WTC11 (cell line): Measurements from ENCODE around the gene GPER1.

Experiments used
- ATF1 ChIP-seq: sonication (generic); formaldehyde crosslinking; IDR thresholded peaks from 2 replicates; pipeline ENCODE4 v1.8.1; 2023; ENCODE audit warnings: mild to moderate bottlenecking, moderate library complexity, missing genetic modification reagents
- ATF3 ChIP-seq: sonication (generic); formaldehyde crosslinking; conservative IDR thresholded peaks from 2 replicates; pipeline ENCODE4 v1.8.1; 2022; ENCODE audit warnings: mild to moderate bottlenecking, missing genetic modification reagents
- CTCF ChIP-seq: fragments of 200-600 bp; IDR thresholded peaks from 2 replicates; pipeline ENCODE4 v1.8.0; 2022; ENCODE audit warnings: antibody characterized with exemption
- ELF4 ChIP-seq: sonication (generic); formaldehyde crosslinking; IDR thresholded peaks from 2 replicates; pipeline ENCODE4 v1.8.1; 2022; ENCODE audit warnings: low read depth, mild to moderate bottlenecking, moderate library complexity, missing genetic modification reagents
- ETV6 ChIP-seq: sonication (generic); formaldehyde crosslinking; IDR thresholded peaks from 2 replicates; pipeline ENCODE4 v1.8.1; 2022; ENCODE audit warnings: mild to moderate bottlenecking, missing genetic modification reagents
- FOXK1 ChIP-seq: sonication (generic); formaldehyde crosslinking; IDR thresholded peaks from 2 replicates; pipeline ENCODE4 v1.8.0; 2022; ENCODE audit warnings: mild to moderate bottlenecking, moderate library complexity, missing genetic modification reagents
- NR3C1 ChIP-seq: sonication (generic); formaldehyde crosslinking; conservative IDR thresholded peaks from 2 replicates; pipeline ENCODE4 v1.8.1; 2023; ENCODE audit warnings: low read depth, mild to moderate bottlenecking, missing genetic modification reagents
- PRDM15 ChIP-seq: sonication (generic); formaldehyde crosslinking; IDR thresholded peaks from 2 replicates; pipeline ENCODE4 v1.8.0; 2022; ENCODE audit warnings: missing genetic modification reagents
- RELA ChIP-seq: sonication (generic); formaldehyde crosslinking; IDR thresholded peaks from 2 replicates; pipeline ENCODE4 v1.8.1; 2022; ENCODE audit warnings: missing genetic modification reagents, mild to moderate bottlenecking, borderline replicate concordance
- SP1 ChIP-seq: sonication (generic); formaldehyde crosslinking; conservative IDR thresholded peaks from 2 replicates; pipeline ENCODE4 v1.8.1; 2022; ENCODE audit warnings: missing genetic modification reagents
- ZBTB43 ChIP-seq: sonication (generic); formaldehyde crosslinking; IDR thresholded peaks from 2 replicates; pipeline ENCODE4 v1.8.1; 2023; ENCODE audit warnings: mild to moderate bottlenecking, missing genetic modification reagents
- ZNF512 ChIP-seq: sonication (generic); formaldehyde crosslinking; IDR thresholded peaks from 2 replicates; pipeline ENCODE4 v1.8.1; 2022; ENCODE audit warnings: missing genetic modification reagents, borderline replicate concordance

GRCh38 chr7:1073142-1073977, 14.6 kb upstream of the GPER1 start:
- no peak for TF ChIP-seq ZBTB43 (CRISPR knock-in tag)
- TF ChIP-seq CTCF: no peak
- no peak for TF ChIP-seq NR3C1 (CRISPR knock-in tag)
- TF ChIP-seq ATF3 (CRISPR knock-in tag): no peak
- no peak for TF ChIP-seq RELA (CRISPR knock-in tag)
- no peak for TF ChIP-seq SP1 (CRISPR knock-in tag)
- no peak for TF ChIP-seq FOXK1 (CRISPR knock-in tag)
- TF ChIP-seq PRDM15 (CRISPR knock-in tag): no peak
- TF ChIP-seq ATF1 (CRISPR knock-in tag): no peak
- TF ChIP-seq ELF4 (CRISPR knock-in tag): no peak
- TF ChIP-seq ETV6 (CRISPR knock-in tag): no peak
- no peak for TF ChIP-seq ZNF512 (CRISPR knock-in tag)
